GM21786 (cell line): ENCODE measurements around the gene CLEC9A.

Source experiments
- ATAC-seq: cut with Tn5 transposase; IDR thresholded peaks from one replicate; pipeline ENCODE4 v1.9.1; 2021; ENCODE audit not compliant: unreplicated experiment

Gene CLEC9A

GRCh38 chr12:10065241-10065640, 34.8 kb downstream of the CLEC9A start:
- ATAC-seq = no peak

- ATAC-seq = no peak
These were observed 36.8 kb downstream of the CLEC9A start for GRCh38 chr12:10067264-10067663.

- ATAC-seq = no peak
These were observed 37.5 kb downstream of the CLEC9A start for GRCh38 chr12:10067942-10068341.

- ATAC-seq = no peak
These were observed 38.2 kb downstream of the CLEC9A start for GRCh38 chr12:10068644-10069043.

- no peak for ATAC-seq
These were observed 38.6 kb downstream of the CLEC9A start for GRCh38 chr12:10069099-10069498.

GRCh38 chr12:10069976-10070375, 39.5 kb downstream of the CLEC9A start:
- no peak for ATAC-seq

- ATAC-seq = no peak
These were observed 39.9 kb downstream of the CLEC9A start for GRCh38 chr12:10070380-10070779.

- ATAC-seq = no peak
These were observed 41.6 kb downstream of the CLEC9A start for GRCh38 chr12:10072131-10072530.

GRCh38 chr12:10073261-10073660, 42.8 kb downstream of the CLEC9A start:
- no peak for ATAC-seq

GRCh38 chr12:10075451-10075850, 45.0 kb downstream of the CLEC9A start:
- no peak for ATAC-seq

GRCh38 chr12:10082117-10082874, 51.8 kb downstream of the CLEC9A start:
- no peak for ATAC-seq

GRCh38 chr12:10084733-10085132, 54.3 kb downstream of the CLEC9A start:
- no peak for ATAC-seq

GRCh38 chr12:10086387-10086786, 55.9 kb downstream of the CLEC9A start:
- no peak for ATAC-seq

- no peak for ATAC-seq
These were observed 57.5 kb downstream of the CLEC9A start for GRCh38 chr12:10088031-10088430.

GRCh38 chr12:10088955-10089900, 58.7 kb downstream of the CLEC9A start:
- ATAC-seq = no peak

- no peak for ATAC-seq
These were observed 64.3 kb downstream of the CLEC9A start for GRCh38 chr12:10094646-10095395.

- no peak for ATAC-seq
These were observed 65.5 kb downstream of the CLEC9A start for GRCh38 chr12:10095971-10096370.

GRCh38 chr12:10097521-10097920, 67.0 kb downstream of the CLEC9A start:
- ATAC-seq = no peak

GRCh38 chr12:10098791-10099190, 68.3 kb downstream of the CLEC9A start, which contains the start of gene CLEC1A:
Gene CLEC1A (minus strand): TSS chr12:10098985. CDS start chr12:10098922, 63 bp downstream.
- ATAC-seq = no peak

GRCh38 chr12:10101042-10101579, 70.6 kb downstream of the CLEC9A start:
- no peak for ATAC-seq
